ENCODE data around the gene JUN.

Gene JUN

GRCh38 chr1:58746182-58746581, 37.7 kb downstream of the JUN start:
- no peak for DNase-seq (ENCODE audit: low spot score)
- Histone ChIP-seq H3K27ac (no peak overlapping the region), H3K4me3 (no peak overlapping the region)
- TF ChIP-seq CTCF (IDR thresholded peaks at IDR 0.05) = no peak

GRCh38 chr1:58745666-58746065, 38.2 kb downstream of the JUN start:
- no peak for TF ChIP-seq CTCF (IDR thresholded peaks at IDR 0.05)
- DNase-seq (ENCODE audit: low spot score) = no peak
- no peak overlapping the region for H3K27ac ChIP-seq
- H3K4me3 ChIP-seq = no peak overlapping the region

- DNase-seq (ENCODE audit: low spot score) = no peak
- H3K4me3 ChIP-seq = no peak overlapping the region
- H3K27ac ChIP-seq = no peak overlapping the region
- TF ChIP-seq CTCF (IDR thresholded peaks at IDR 0.05) = no peak
These were observed 38.7 kb downstream of the JUN start for GRCh38 chr1:58745117-58745516.

- no peak for TF ChIP-seq CTCF (IDR thresholded peaks at IDR 0.05)
- DNase-seq (ENCODE audit: low spot score) = no peak
- no peak overlapping the region for H3K27ac ChIP-seq
- H3K4me3 ChIP-seq = no peak overlapping the region
These were observed 41.9 kb downstream of the JUN start for GRCh38 chr1:58741678-58742553.

- TF ChIP-seq CTCF (IDR thresholded peaks at IDR 0.05) = peak; percentile 57
- DNase-seq (ENCODE audit: low spot score) = no peak
- Histone ChIP-seq H3K4me3 (no peak overlapping the region), H3K27ac (no peak overlapping the region)
These were observed 43.9 kb downstream of the JUN start for GRCh38 chr1:58739856-58740466.

GRCh38 chr1:58738876-58739275, 45.0 kb downstream of the JUN start:
- H3K27ac ChIP-seq = no peak overlapping the region
- no peak for DNase-seq (ENCODE audit: low spot score)
- TF ChIP-seq CTCF (IDR thresholded peaks at IDR 0.05) = no peak

GRCh38 chr1:58735586-58735985, 48.3 kb downstream of the JUN start:
- DNase-seq (ENCODE audit: low spot score) = no peak
- TF ChIP-seq CTCF (IDR thresholded peaks at IDR 0.05) = no peak
- Histone ChIP-seq H3K27ac (no peak overlapping the region), H3K4me3 (no peak overlapping the region)

More at GRCh38 chr1:58738876-58739275, 45.0 kb downstream of the JUN start:
- H3K4me3 ChIP-seq = no peak overlapping the region

All from coronary artery (tissue), 2 donors.